ENCODE data around the gene PRCD. TPM values are rescaled to one million over a fixed set of nuclear protein-coding genes. Genes with fewer than 3 reads are reported as not detected.

PRCD gene
- total RNA-seq, 1 experiment from 2014 or later: 2.5 TPM

GRCh38 chr17:76553178-76553908 is 13.5 kb downstream of the PRCD start:
- TF ChIP-seq EZH2phosphoT487 (IDR thresholded peaks at IDR 0.05; ENCODE audit: borderline replicate concordance, low read length) (no peak), EZH2 (IDR thresholded peaks at IDR 0.05; ENCODE audit: low read length, unreplicated experiment) (no peak), CTCF (conservative IDR thresholded peaks at IDR 0.05; ENCODE audit: low read depth, low read length) (no peak)

DNA sequence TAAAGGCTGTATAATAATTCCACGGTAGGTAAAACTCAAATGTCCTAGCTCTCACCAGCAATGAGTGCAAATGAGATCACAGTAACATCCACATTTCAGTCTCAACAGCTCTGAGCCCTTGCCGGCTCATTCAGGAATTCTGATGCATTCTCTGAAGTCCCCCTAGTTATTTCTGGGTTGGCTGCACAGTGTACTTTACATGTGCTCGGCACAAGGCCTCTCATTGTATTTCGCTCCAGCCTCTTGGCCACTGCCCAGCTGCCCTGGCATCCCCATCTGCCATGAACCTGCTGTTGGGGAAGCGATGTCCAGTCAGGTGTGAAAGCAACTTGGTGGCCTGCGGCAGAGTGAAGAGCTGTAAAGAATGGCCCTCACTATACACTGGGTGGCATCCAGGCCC is 14.3 kb downstream of the PRCD start:
- intact Hi-C loops (cut with micrococcal nuclease): no loop called here
- H3K4me1 ChIP-seq (ENCODE audit: insufficient read depth, low read length): peaks cover 15% of the 10 kb centered on the region
- no peak for ATAC-seq
- no peak overlapping the region for H3K9ac ChIP-seq (ENCODE audit: low read length)
- peaks cover 10% of the 10 kb centered on the region for H4K20me1 ChIP-seq (ENCODE audit: low read length)
- H3K79me2 ChIP-seq (ENCODE audit: low read length): peaks cover 27% of the 10 kb centered on the region
- no peaks in the 10 kb centered on the region for H3K27me3 ChIP-seq (ENCODE audit: low read length)
- no peaks in the 10 kb centered on the region for H3K9me3 ChIP-seq (ENCODE audit: low read length)
- TF ChIP-seq EZH2 (IDR thresholded peaks at IDR 0.05; ENCODE audit: low read length, unreplicated experiment): no peak
- no peak for TF ChIP-seq EZH2phosphoT487 (IDR thresholded peaks at IDR 0.05; ENCODE audit: borderline replicate concordance, low read length)
- no peak for TF ChIP-seq CTCF (conservative IDR thresholded peaks at IDR 0.05; ENCODE audit: low read depth, low read length)
- no peak overlapping the region for H3K4me3 ChIP-seq (ENCODE audit: low read length)
- H2AFZ ChIP-seq (ENCODE audit: low read length): no peak overlapping the region
- no peak overlapping the region for H3K4me2 ChIP-seq (ENCODE audit: low read length)
- peaks cover 5% of the 10 kb centered on the region for H3F3A ChIP-seq (ENCODE audit: low read length, unreplicated experiment)
- no peak overlapping the region for H3K27ac ChIP-seq (ENCODE audit: low read length)
- BruUV-seq (replicated peaks): no TSS peak
- ChIA-PET CTCF (no interaction called here), POLR2A (ENCODE audit: unreplicated experiment) (no interaction called here)
- no peaks in the 10 kb centered on the region for H3K9me2 ChIP-seq (replicated peaks; ENCODE audit: low read length)
- no peak for DNase-seq
- H3K36me3 ChIP-seq (ENCODE audit: low read depth, low read length): peaks cover 11% of the 10 kb centered on the region

More at GRCh38 chr17:76553178-76553908, 13.5 kb downstream of the PRCD start:
- no peak for ATAC-seq
- ChIA-PET POLR2A (ENCODE audit: unreplicated experiment) (interaction anchor here (0.5 kb wide), 1 partner anchor 117 kb away, joined by 5 read pairs; no protein-coding TSS in a partner anchor), CTCF (no interaction called here)
- H3K4me2 ChIP-seq (ENCODE audit: low read length): no peak overlapping the region
- no peak for DNase-seq
- H3F3A ChIP-seq (ENCODE audit: low read length, unreplicated experiment): no peaks in the 10 kb centered on the region
- no peak overlapping the region for H3K9ac ChIP-seq (ENCODE audit: low read length)
- peaks cover 2% of the 10 kb centered on the region for H4K20me1 ChIP-seq (ENCODE audit: low read length)
- peaks cover 11% of the 10 kb centered on the region for H3K4me1 ChIP-seq (ENCODE audit: insufficient read depth, low read length)
- H3K79me2 ChIP-seq (ENCODE audit: low read length): peaks cover 19% of the 10 kb centered on the region
- no TSS peak for BruUV-seq (replicated peaks)
- intact Hi-C loops (cut with micrococcal nuclease): no loop called here
- no peak overlapping the region for H2AFZ ChIP-seq (ENCODE audit: low read length)
- H3K9me2 ChIP-seq (replicated peaks; ENCODE audit: low read length): no peaks in the 10 kb centered on the region
- H3K4me3 ChIP-seq (ENCODE audit: low read length): no peak overlapping the region
- no peaks in the 10 kb centered on the region for H3K9me3 ChIP-seq (ENCODE audit: low read length)
- H3K27me3 ChIP-seq (ENCODE audit: low read length): no peaks in the 10 kb centered on the region
- H3K36me3 ChIP-seq (ENCODE audit: low read depth, low read length): peaks cover 3% of the 10 kb centered on the region; the same call in 1 of the 2 replicates
- no peak overlapping the region for H3K27ac ChIP-seq (ENCODE audit: low read length)

Data from PC-3 (cell line).